ENCODE data around the gene NPC2. TPM values are rescaled to one million over a fixed set of nuclear protein-coding genes. Genes with fewer than 3 reads are reported as not detected.
"Not testable (repeated sequence)": the region's sequence is repeated elsewhere in the genome, so short reads cannot be mapped to it uniquely, and the experiment has no call there.

Gene NPC2
- total RNA-seq, 1 experiment from 2014 or later: 314 TPM

GRCh38 chr14:74469548-74470518 is 23.3 kb downstream of the NPC2 start:
- no peak for DNase-seq (ENCODE audit: low spot score)

DNA sequence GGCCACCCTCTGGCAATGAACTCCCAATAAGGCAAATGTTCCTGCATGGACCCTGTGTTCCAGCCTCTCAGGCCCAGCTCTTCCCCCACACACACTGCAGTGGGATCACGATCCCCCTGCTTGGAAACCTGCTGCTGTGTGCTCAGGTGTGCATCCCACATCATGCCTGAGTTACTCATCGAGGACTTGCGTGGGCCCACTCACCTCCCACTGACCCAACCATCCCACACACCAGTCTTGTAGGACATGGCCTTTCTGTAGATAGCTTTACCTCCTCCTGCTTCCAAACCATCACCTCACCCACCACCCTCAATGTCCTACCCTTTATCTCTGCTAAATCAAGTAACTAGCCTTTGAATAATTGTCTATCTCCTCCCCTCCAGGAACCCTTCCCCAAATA is 24.6 kb downstream of the NPC2 start:
- no peak for DNase-seq (ENCODE audit: low spot score)

DNA sequence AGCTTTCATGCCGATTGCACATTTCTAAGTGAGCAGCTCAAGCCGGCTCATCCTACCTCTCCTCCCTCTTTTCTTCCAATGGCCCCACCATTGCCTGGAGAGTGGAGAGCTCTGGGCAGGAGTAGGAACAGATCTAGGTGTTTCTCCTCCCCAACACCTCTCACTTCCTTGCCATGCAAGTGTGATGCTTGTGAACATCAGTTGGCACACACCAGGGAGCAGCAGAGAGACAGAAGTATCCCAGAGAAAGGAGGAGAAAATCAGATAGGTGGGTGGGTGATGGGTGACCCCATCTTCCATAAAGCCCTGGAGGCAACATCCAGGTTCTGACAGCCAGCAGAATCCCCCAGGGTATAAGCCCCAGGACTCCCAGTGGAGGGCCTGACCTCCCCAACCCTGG is 27.8 kb downstream of the NPC2 start:
- DNase-seq (ENCODE audit: low spot score): no peak

- no peak for DNase-seq (ENCODE audit: low spot score)
Observed at GRCh38 chr14:74464785-74465184, 28.3 kb downstream of the NPC2 start.

- no peak for DNase-seq (ENCODE audit: low spot score)
Observed at GRCh38 chr14:74463697-74464096, 29.4 kb downstream of the NPC2 start.

DNA sequence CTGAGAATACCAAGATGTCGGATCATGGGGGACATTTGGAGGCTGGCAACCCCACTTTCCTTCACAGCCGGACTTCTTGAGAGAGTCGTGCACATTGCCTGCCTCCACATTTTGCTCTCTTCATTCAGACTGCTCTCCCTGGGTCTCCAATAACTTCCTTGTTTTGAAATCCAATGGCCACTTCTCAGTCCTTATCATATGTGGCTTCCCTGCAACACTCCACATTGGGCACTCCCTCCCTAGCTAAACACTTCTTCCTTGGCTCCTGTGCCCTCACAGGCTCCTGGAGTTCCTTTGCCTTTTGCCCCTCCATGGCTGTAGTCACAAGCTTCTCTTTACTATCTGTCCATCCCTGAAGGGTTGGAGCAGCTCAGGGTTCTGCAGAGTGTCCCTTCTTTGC is 30.1 kb downstream of the NPC2 start:
- no peak for DNase-seq (ENCODE audit: low spot score)

DNA sequence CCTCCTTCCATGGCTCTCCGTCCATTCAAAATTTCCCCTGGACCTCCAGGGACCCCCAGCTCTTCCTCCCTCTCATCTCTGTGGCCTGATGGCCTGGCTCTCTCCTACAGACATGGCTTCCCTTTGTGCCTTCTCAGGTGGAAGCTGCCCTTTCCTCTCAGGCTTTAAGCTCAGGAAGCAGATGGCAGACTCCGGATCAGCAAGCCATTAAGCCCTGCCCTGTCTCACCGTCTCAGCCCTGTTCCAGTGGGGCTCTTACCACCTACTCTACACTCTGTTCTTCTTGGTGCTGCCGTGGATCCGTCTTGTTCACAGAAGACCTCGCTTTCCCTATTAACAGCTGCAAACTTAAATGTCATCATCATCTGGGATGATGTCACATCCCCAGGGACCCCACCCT is 33.1 kb downstream of the NPC2 start:
- no peak for DNase-seq (ENCODE audit: low spot score)

- DNase-seq (ENCODE audit: low spot score): peak; percentile 48
Observed at GRCh38 chr14:74459289-74459946, 33.7 kb downstream of the NPC2 start.

- no peak for DNase-seq (ENCODE audit: low spot score)
Observed at GRCh38 chr14:74457565-74457895, 35.6 kb downstream of the NPC2 start.

DNA sequence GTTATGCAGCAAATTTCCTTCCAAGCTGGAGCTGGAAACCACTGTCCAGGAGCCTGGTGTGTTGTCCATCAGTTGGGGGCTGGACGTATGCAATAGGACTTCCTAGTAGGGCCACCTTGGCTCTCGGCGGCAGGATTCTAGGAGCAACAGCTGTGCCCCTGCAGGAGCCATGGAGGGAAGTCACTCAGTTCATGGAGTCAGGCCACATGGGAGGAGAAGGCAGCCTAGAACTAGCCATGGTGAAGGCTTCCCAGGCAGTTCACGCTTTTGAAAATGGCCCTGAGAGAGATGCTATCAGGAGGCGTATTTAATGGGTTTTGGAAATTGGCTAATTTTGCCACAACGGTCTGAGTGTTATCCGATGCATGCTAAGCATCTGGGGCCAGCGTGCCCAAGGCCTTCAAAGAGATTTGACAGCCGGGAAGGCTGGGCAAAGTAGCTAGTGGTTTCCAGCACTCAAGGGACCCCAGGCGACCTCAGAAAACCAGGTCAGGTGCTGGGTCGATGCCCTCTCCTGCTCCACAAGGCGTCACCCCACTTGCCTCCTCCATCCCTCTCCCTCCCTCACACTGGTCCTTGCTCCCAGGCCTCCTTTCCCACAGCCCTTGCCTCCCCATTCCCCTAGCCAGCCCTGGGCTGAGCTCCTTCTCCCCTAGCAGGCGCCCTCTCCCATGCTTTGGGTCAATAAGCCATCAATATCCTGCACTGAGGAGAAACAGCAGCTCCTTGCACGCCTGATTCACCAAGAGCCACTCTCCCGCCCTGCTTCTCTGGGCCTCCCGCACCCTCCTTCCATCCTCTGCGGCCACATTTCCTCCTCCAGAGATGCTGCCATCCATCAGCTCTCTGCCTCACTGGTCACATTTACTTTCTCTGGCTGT is 36.2 kb downstream of the NPC2 start:
- no peak for DNase-seq (ENCODE audit: low spot score)

DNA sequence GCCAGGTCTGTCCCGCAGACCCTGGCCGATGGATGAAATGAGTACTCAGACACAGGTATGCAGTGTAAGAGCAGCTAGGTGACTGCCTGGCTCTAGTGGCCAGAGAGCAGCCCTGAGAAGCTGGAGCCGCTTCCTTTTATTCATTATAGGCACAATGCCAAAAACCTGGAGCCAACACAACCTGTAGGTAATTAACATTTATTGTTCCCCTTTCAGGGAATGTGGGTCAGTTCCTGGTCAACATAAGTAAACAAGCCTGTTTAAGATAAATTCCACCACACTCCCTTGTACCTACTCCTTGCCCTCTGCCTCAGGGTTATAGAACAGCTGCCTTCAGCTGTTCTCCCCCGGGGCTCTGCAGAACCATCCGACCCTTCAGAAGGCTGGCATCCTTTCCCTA is 38.7 kb downstream of the NPC2 start:
- DNase-seq (ENCODE audit: low spot score): not testable (repeated sequence)

DNA sequence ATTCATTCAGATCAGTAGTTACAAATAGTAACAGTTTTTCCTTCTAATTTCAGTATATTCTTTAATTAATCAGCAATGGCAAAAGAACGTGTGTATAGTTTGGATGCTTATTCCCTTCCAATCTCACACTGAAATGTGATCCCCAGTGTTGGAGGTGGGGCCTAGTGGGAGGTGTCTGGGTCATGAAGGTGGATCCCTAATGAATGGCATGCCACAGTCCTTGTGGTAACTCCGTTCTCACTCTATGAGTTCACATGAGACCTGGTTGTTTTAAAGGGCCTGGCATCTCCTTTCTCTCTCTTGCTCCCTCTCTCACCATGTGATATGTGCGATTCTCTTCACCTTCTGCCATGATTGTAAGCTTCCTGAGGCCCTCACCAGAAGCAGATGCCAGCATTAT is 48.2 kb downstream of the NPC2 start:
- no peak for DNase-seq (ENCODE audit: low spot score)

GRCh38 chr14:74442757-74443156 is 50.3 kb downstream of the NPC2 start:
- no peak for DNase-seq (ENCODE audit: low spot score)

- DNase-seq (ENCODE audit: low spot score): no peak
Observed at GRCh38 chr14:74441113-74441512, 52.0 kb downstream of the NPC2 start.

GRCh38 chr14:74438351-74438915 is 54.7 kb downstream of the NPC2 start:
- no peak for DNase-seq (ENCODE audit: low spot score)

DNA sequence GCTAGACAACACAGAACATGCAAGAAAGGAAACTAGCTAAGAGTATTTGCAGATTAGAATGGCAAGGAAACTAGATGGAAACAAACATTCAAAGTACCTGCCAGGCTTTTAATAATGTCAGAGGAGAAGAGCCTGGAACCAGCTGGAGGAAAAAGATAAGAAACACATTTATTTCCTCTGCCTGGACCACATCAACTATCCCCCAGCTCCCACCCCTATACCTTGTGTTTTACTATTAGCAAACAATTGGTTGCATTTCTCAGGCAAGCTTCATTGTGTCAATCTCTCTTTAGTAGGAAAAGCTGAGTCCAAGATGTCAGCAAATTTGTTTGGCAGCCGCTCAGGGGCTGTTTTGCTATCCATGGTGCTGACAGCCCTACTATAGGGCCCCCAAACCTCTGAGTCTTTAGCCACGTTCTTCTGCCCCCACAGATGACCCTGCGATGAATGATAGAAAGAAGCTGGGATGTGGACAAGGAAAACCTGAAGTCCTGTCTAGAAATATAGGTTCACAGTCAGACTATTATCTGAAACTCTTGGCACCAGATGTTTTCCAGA is 55.5 kb downstream of the NPC2 start:
- DNase-seq (ENCODE audit: low spot score): no peak

DNA sequence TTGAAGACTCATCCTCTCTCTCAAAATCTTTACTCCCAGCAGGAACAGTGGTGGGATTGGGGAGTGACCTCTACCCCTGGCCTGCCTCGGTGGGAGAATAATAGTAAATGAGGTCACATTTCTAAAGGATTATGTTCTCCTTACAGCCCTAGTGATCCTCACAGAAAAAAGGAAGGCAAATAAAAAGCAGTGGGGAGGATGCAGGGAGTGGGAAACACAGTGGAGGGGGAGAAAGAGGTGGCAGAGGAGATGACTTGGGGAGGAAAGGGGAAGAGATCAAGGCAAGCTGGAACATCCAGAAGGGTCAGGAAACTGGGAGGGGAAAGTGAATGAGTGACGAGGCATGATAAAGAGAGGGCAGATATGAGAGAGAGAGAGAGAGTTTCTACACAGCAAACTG is 58.8 kb downstream of the NPC2 start:
- no peak for DNase-seq (ENCODE audit: low spot score)

GRCh38 chr14:74429991-74430390 is 63.1 kb downstream of the NPC2 start:
- no peak for DNase-seq (ENCODE audit: low spot score)
